GM12878 (cell line): ENCODE results near the gene ADCY5. TPM values are rescaled to one million over a fixed set of nuclear protein-coding genes. Genes with fewer than 3 reads are reported as not detected.

Source experiments
- ATAC-seq: fragments of 200-7000 bp; cut with Tn5 transposase; 3 replicates; pipeline ENCODE4 v1.9.1; 2020; ENCODE audit warnings: mild to moderate bottlenecking, moderate library complexity
- BruUV-seq: library from RNA; stranded (reverse); fragments of 400-500 nt; replicated peaks from 2 replicates; lab custom pipeline; 2021; lab: Mats Ljungman, UMichigan
- CTCF ChIA-PET: fragments of 300-600 bp; sonication (Branson Sonifier 250); formaldehyde crosslinking; extraction: SDS; loops from one replicate; lab custom pipeline; 2021; ENCODE audit warnings: inconsistent platforms; lab: Yijun Ruan, JAX
- POLR2A ChIA-PET: fragments of 350-600 bp; formaldehyde crosslinking; extraction: SDS; loops from one replicate; lab custom pipeline; 2021; ENCODE audit warnings: inconsistent platforms; lab: Charles Lee
- RAD21 ChIA-PET: fragments of 300-600 bp; sonication (Branson Sonifier 250); formaldehyde crosslinking; loops from one replicate; lab custom pipeline; 2023; ENCODE audit warnings: antibody characterized with exemption; ENCODE audit not compliant: unreplicated experiment; lab: Charles Lee
- SMC1A ChIA-PET: fragments of 300-600 bp; sonication (Branson Sonifier 250); formaldehyde crosslinking; loops from one replicate; lab custom pipeline; 2023; ENCODE audit not compliant: unreplicated experiment, uncharacterized antibody; lab: Charles Lee
- DNase-seq: peaks from one replicate; pipeline ENCODE4 v3.0.0-alpha.2; 2011; ENCODE audit warnings: low read depth, low spot score
- FAIRE-seq: peaks from 3 replicates; lab custom pipeline; 2011; peaks lifted over from hg19 to GRCh38; lab: Jason Lieb, UNC
- H2AFZ ChIP-seq: 2 replicates; pipeline ENCODE4 v1.6.0; 2011; ENCODE audit warnings: low read depth, low read length, control low read depth; ENCODE audit not compliant: control insufficient read depth
- H3K27ac ChIP-seq: 2 replicates; pipeline ENCODE4 v1.5.1; 2011; ENCODE audit warnings: control low read depth; ENCODE audit not compliant: control insufficient read depth, insufficient read depth
- H3K27me3 ChIP-seq, 2 experiments: replicated peaks in 1 of 2; 2 replicates each; pipeline versions ENCODE4 v1.6.0 to v1.6.1; 2011; ENCODE audit warnings: low read length in 1 of 2; ENCODE audit not compliant: control insufficient read depth in 2 of 2, insufficient read depth in 2 of 2
- H3K36me3 ChIP-seq, 2 experiments: 2 replicates each; pipeline ENCODE4 v1.5.1; 2011; ENCODE audit warnings: low read length in 1 of 2; ENCODE audit not compliant: control insufficient read depth in 2 of 2, insufficient read depth in 2 of 2
- H3K4me1 ChIP-seq: 2 replicates; pipeline ENCODE4 v1.6.1; 2011; ENCODE audit warnings: mild to moderate bottlenecking, low read length, moderate library complexity, mixed read lengths; ENCODE audit not compliant: control insufficient read depth, insufficient read depth
- H3K4me2 ChIP-seq: 2 replicates; pipeline ENCODE4 v1.6.0; 2011; ENCODE audit warnings: control low read depth; ENCODE audit not compliant: control insufficient read depth, insufficient read depth
- H3K4me3 ChIP-seq: fragments of 200-600 bp; sonication (generic); 2 replicates; pipeline ENCODE4 v1.5.1; 2016
- H3K79me2 ChIP-seq: 2 replicates; pipeline ENCODE4 v1.6.0; 2011; ENCODE audit warnings: low read length; ENCODE audit not compliant: control insufficient read depth, insufficient read depth
- H3K9ac ChIP-seq: 2 replicates; pipeline ENCODE4 v1.8.0; 2011; ENCODE audit warnings: low read length, control low read depth, mixed read lengths; ENCODE audit not compliant: control insufficient read depth, insufficient read depth
- H3K9me3 ChIP-seq: replicated peaks from 3 replicates; pipeline ENCODE4 v1.5.1; 2011; ENCODE audit warnings: mild to moderate bottlenecking, low read length; ENCODE audit not compliant: control insufficient read depth, insufficient read depth
- H4K20me1 ChIP-seq: 2 replicates; pipeline ENCODE4 v1.6.0; 2011; ENCODE audit not compliant: control insufficient read depth, insufficient read depth
- WGBS: methylation state at CpG from one replicate; pipeline ENCODE4 v1.1.6; 2016; ENCODE audit warnings: low lambda C conversion rate; ENCODE audit not compliant: insufficient replicate concordance, insufficient coverage; ENCODE audit errors: missing lambda C conversion rate; 5-methylcytosine and 5-hydroxymethylcytosine counted together
- in situ Hi-C: fragments of 300-500 bp; cut with MboI; formaldehyde crosslinking; loops from 9 replicates; pipeline ENCODE4 v1.14.3; 2018; ENCODE audit warnings: mixed read lengths
- intact Hi-C: fragments of 100-400 bp; cut with micrococcal nuclease; formaldehyde crosslinking; loops from one replicate; pipeline ENCODE4 v1.14.2; 2022; ENCODE audit not compliant: unreplicated experiment
- polyA plus RNA-seq, 11 experiments: library from polyadenylated mRNA; depleted of rRNA in 4 of 11; unstranded in 6 of 11; stranded (reverse) in 5 of 11; fragments of >200 nt; fragmentation: Nextera tagmentation in 4 of 11; fragmentation: Illumina TruSeq in 1 of 11; extraction: Ambion mirVana in 4 of 11; extraction: Trizol in 1 of 11; gene quantifications; 1 replicate in 1 of 11; 2 replicates in 10 of 11; pipeline versions ENCODE4 v1.2.1 to v1.2.3, GENCODE V29; 2011 to 2016; ENCODE audit warnings: inconsistent platforms in 2 of 11, missing spikeins in 2 of 11, low read depth in 1 of 11
- total RNA-seq, 4 experiments: library from RNA; depleted of rRNA in 3 of 4; stranded (reverse); fragments of >200 nt in 3 of 4; fragmentation: Illumina TruSeq in 1 of 4; extraction: Trizol in 1 of 4; gene quantifications; 2 replicates each; pipeline versions ENCODE4 v1.2.1 to v1.2.3, GENCODE V29; 2013 to 2021
- TF ChIP-seq, protein P1 (sequence below): fragments of 450-650 bp; IDR thresholded peaks from 2 replicates; pipeline ENCODE4 v1.6.1; 2017; ENCODE audit warnings: mild to moderate bottlenecking
- TF ChIP-seq, protein P2 (sequence below): IDR thresholded peaks from 2 replicates; pipeline ENCODE4 v1.6.1; 2012; ENCODE audit warnings: low read length, inconsistent platforms

Gene ADCY5
- total and polyA plus RNA-seq, 10 of the 15 experiments (the other 5 are each of a cell fraction or from before 2014, with no cell fraction given): under 0.01 to 0.24 (median 0.02) TPM; not detected in 4

- TF ChIP-seq, protein P1, sequence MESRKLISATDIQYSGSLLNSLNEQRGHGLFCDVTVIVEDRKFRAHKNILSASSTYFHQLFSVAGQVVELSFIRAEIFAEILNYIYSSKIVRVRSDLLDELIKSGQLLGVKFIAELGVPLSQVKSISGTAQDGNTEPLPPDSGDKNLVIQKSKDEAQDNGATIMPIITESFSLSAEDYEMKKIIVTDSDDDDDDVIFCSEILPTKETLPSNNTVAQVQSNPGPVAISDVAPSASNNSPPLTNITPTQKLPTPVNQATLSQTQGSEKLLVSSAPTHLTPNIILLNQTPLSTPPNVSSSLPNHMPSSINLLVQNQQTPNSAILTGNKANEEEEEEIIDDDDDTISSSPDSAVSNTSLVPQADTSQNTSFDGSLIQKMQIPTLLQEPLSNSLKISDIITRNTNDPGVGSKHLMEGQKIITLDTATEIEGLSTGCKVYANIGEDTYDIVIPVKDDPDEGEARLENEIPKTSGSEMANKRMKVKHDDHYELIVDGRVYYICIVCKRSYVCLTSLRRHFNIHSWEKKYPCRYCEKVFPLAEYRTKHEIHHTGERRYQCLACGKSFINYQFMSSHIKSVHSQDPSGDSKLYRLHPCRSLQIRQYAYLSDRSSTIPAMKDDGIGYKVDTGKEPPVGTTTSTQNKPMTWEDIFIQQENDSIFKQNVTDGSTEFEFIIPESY: no peak
Measured at GRCh38 chr3:123350971-123351370, 97.9 kb downstream of the ADCY5 start (continued).

GRCh38 chr3:123349566-123350435 is 99.1 kb downstream of the ADCY5 start:
- in situ Hi-C loops: no loop called here
- DNase-seq (no peak), FAIRE-seq (no peak), ATAC-seq (no peak)
- ChIA-PET POLR2A (no interaction called here), CTCF (interaction anchor here (0.7 kb wide), 1 partner anchor 730 kb away, joined by 4 read pairs; no protein-coding TSS in a partner anchor), SMC1A (no interaction called here), RAD21 (no interaction called here)
- BruUV-seq: no TSS peak
- peaks cover 0 to 3% of the 10 kb centered on the region in 2 experiments; a peak in 1 of 4 replicates for H3K27me3 ChIP-seq
- no peak overlapping the region for H3K9ac ChIP-seq
- H3K79me2 ChIP-seq: no peaks in the 10 kb centered on the region
- H3K9me3 ChIP-seq: no peaks in the 10 kb centered on the region
- no peaks in the 10 kb centered on the region for H4K20me1 ChIP-seq
- H3K4me2 ChIP-seq: no peak overlapping the region
- no peak overlapping the region for H3K27ac ChIP-seq
- H2AFZ ChIP-seq: no peak overlapping the region
- no peaks in the 10 kb centered on the region for H3K36me3 ChIP-seq
- no peaks in the 10 kb centered on the region for H3K4me1 ChIP-seq
- 17% methylated on average over 15 of the region's 15 CpGs for WGBS
- intact Hi-C loops: no loop called here
- no peak overlapping the region for H3K4me3 ChIP-seq
- TF ChIP-seq, protein P2, sequence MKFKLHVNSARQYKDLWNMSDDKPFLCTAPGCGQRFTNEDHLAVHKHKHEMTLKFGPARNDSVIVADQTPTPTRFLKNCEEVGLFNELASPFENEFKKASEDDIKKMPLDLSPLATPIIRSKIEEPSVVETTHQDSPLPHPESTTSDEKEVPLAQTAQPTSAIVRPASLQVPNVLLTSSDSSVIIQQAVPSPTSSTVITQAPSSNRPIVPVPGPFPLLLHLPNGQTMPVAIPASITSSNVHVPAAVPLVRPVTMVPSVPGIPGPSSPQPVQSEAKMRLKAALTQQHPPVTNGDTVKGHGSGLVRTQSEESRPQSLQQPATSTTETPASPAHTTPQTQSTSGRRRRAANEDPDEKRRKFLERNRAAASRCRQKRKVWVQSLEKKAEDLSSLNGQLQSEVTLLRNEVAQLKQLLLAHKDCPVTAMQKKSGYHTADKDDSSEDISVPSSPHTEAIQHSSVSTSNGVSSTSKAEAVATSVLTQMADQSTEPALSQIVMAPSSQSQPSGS: no peak
